Peyer's patch (tissue), 4 donors: ENCODE data around the gene SPATA31E1.
"Not testable (repeated sequence)": the region's sequence is repeated elsewhere in the genome, so short reads cannot be mapped to it uniquely, and the experiment has no call there.

Experiments
- CTCF ChIP-seq, 6 experiments: fragments of 450-650 bp in 4 of 6; fragments of 200-600 bp in 2 of 6; sonication (generic) in 1 of 6; IDR thresholded peaks; one replicate each; pipeline ENCODE4 v1.5.1; 2017 to 2019; ENCODE audit warnings: antibody characterized with exemption in 6 of 6, mild to moderate bottlenecking in 3 of 6, moderate library complexity in 1 of 6
- POLR2A ChIP-seq, 2 donors: fragments of 450-650 bp; IDR thresholded peaks; one replicate each; pipeline ENCODE4 v1.5.1; 2017; ENCODE audit warnings: antibody characterized with exemption in 2 of 2, mild to moderate bottlenecking in 2 of 2, moderate library complexity in 2 of 2

GRCh38 chr9:87937352-87937751 lies 54.7 kb downstream of the SPATA31E1 start:
- TF ChIP-seq CTCF, POLR2A (IDR thresholded peaks at IDR 0.05): not testable (repeated sequence)
